Activated CD4-positive, alpha-beta T cell treated with anti-CD3 and anti-CD28 coated beads for 1 hour (primary cell): ENCODE measurements around the gene NOA1.
"Not testable (repeated sequence)": the region's sequence is repeated elsewhere in the genome, so short reads cannot be mapped to it uniquely, and the experiment has no call there.

ENCODE experiments used
- DNase-seq: peaks from one replicate; pipeline ENCODE4 v3.0.0-alpha.2; 2020

NOA1 gene

GRCh38 chr4:56953680-56954520 lies 23.5 kb downstream of the NOA1 start:
- no peak for DNase-seq

- no peak for DNase-seq
These were observed 36.0 kb downstream of the NOA1 start for GRCh38 chr4:56941403-56941802.

- DNase-seq = no peak
These were observed 36.4 kb downstream of the NOA1 start for GRCh38 chr4:56940971-56941370.

GRCh38 chr4:56940403-56940802 lies 37.0 kb downstream of the NOA1 start:
- DNase-seq = no peak

GRCh38 chr4:56939826-56940225 lies 37.6 kb downstream of the NOA1 start:
- not testable (repeated sequence) for DNase-seq

GRCh38 chr4:56937262-56937661 lies 40.1 kb downstream of the NOA1 start:
- DNase-seq = no peak

GRCh38 chr4:56931924-56932323 lies 45.5 kb downstream of the NOA1 start:
- DNase-seq = no peak

GRCh38 chr4:56930638-56931037 lies 46.8 kb downstream of the NOA1 start:
- no peak for DNase-seq

GRCh38 chr4:56927196-56927595 lies 50.2 kb downstream of the NOA1 start:
- DNase-seq = no peak

GRCh38 chr4:56914977-56915376 lies 62.4 kb downstream of the NOA1 start:
- DNase-seq = not testable (repeated sequence)

- no peak for DNase-seq
These were observed 63.1 kb downstream of the NOA1 start for GRCh38 chr4:56914336-56914735.
